ENCODE results near the gene SKOR1.

Gene SKOR1

DNA sequence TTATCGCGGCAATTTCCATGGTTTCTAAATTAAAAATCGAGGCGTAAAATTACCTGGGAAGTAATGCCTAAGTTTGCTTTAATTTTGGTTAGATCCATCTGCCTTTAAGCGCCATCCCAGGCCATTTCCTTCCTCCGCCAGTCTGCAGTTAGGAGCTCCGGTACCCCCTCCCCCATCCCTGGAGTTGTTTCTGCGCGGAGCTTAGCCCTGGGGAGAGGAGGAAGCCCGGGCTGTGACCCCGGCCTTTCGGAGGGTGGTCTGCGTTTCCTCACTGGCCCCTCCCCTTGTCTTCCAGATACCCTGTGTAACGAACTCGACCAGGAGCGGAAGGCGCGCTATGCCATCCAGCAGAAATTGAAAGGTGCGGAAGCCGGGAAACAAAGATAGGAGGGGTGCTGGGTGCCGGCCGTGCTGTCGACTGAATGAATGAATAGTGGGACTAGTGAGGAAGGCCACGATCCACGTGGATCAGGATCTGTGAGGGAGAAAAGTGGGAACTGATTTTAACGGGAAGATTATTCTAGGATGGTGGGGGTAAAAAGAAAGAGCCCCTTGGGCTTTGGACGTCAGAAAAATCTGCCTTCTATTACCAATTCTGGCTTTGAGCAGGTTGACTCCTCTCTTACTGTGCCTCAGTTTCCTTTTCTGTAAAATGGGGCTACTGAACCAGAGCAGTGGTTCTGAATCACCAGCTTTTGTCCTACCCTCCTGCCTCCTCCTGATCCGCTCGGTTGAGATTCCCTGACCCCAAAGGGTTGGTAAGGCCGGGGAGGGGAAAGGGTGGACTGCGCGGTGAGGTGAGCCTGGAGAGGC lies 7.8 kb downstream of the SKOR1 start:
- no peak for DNase-seq

DNA sequence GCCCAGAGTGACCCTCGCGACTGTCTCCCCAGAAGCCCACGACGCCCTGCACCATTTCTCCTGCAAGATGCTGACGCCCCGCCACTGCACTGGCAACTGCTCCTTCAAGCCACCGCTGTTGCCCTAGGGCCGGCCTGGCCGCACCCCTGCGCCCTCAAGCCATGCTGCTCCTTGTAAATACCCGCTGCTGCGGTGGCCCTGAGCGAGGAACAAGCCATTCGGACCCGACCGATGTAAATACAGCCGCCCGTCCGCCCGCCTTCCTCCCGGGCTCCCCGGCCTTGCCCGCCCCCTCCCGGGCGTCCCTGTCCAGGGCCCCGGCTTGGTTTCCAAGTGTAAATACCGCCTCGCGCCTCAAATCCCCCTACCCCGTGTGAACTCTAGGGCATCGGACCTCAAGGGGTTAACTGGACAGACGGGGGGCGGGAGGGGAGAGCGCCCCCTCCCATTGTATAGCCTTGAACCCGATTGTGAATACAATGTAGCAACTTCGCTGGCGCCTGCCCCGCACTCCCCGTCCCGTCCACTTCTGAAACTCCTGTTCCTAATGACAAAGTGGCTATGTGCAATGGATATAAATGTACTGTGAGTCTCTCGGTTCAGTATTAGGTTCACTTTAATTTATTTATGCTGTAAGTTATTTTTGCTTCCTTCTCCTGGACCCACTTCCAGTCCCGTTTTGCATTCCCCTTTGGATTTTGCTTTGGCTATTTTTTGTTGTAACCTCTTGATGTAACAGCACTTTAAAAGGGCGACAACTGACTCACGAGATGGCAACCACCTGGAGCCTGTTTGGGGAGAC lies 8.6 kb downstream of the SKOR1 start:
- DNase-seq: peak; percentile 54

DNA sequence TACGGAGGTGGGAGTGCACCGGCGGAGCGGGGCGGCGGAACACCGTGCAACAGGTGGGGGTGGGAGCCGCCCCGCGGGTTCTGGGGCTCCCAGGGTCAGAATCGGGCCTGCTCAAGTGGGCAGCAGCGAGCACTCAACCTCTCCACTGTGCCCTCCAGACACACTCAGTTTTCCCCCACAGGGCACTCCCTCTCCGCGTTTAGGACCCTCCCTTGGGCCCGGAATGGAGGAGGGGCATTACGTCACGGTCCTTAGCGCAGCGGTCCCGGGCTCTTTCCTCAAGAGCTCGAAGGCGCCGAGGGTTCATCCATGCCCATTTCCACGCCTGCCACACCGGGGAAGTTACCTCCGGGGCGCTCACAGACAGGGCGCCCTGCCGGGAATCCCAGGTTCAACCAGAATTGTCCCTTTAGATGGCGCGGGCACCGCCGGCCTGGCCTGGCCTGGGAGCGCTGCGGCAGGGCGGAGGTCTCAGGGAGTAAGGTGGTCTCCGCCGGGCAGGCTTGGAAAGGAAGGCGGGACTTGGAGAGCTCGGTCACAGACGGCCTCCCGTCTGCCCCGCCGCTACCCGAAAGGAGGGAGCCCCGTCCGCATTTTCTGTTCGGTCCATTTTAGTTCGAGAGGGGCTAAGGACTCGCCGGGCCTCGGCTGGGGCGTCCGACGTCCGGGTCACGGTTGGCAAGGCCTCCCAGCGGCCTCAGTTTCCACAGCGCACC lies 9.4 kb downstream of the SKOR1 start:
- peak; percentile 44 for DNase-seq

DNA sequence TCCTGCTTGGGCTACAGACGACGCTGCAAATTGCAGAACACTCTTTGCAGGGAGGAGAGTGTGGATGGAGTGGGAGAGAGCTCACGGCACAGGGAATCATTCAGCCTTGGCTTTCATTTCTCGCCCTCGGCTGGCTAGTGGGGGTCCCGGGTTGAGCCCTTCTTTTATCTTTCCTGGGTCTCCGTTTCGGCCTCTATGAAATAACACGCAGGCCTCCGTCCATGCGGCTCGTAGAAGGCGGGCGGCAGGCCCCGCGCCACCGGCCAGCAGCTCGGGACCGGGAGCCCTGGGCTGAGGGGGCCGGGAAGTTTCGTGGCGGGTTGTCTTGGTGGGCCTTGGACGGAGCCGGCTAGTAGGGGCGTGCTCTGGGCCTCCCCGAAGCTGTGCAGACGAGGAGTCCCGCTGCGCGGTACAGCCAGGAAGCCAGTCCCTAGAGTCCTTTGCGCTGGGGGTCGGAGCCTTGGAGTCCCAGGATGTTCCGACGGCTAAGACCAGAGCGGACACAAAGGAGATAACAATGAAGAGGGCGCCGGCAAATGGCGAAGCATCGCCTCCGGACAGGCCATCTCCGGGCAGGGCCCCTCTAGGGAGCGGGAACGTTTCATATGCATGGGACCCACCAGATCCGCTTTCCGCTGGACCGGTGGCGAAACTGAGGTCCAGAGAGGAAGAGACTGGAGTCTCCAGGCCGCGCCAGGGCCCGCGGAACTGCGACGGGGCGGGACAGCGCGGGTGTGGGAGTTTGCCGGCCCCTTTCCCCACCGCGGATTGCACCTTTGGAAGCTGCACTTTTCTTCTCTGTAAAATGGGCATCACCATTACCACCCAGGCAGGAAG lies 10.2 kb downstream of the SKOR1 start:
- DNase-seq: peak; percentile 46

DNA sequence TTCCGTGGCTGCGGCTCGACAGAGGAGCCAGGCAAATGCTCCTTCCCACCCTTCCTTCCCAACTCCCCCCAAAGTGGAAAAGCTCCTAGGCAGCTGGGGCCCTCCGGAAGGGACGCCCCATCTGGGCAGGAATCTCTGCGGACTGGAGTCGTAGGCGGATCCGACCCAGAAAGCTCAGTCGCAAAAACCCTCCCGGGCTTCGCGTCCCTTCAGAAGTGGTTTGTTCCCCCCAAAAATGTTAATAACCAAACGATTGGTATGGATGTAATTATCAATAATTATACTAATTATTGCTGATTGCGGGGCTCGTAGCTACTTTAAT lies 10.8 kb downstream of the SKOR1 start:
- DNase-seq: peak; percentile 33

DNA sequence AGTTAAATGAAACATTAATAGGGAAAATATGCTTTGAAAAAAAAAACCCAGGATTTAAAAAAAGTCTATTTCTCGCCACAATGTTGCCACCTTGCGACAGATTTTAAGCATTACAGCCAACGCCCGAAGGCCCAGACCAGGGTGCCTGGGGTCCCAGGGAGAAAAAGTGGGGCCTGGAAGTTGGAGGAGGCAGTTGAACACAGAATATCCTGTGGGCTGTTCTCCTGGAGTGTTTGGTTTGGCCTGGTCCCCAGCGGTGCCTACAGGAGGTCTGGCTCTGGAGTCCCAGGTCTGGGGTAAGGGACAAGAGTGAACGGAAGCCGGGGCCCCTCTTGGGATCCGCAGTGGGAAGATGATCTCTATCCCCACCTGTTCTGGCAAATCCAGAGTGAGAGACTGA lies 11.2 kb downstream of the SKOR1 start:
- DNase-seq: peak; percentile 64

DNA sequence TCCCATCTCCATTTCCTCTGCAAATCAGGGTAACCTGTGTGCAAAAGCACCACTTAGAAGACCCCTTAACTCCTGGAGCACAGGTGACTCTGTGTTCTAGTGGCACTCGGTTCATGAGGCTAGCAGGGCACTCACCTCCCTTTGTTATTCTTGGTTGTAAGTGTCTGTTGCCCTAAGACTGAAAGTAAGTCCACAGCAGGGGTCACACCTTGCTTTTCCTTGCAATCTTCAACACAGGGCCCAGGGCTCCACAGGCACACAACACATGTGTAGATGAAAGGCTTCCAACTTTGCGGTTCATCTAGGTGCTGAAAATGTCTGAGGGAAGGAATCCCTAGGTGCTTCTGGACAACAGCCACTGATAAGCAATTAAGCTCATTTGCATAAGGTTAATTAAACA lies 11.6 kb downstream of the SKOR1 start:
- DNase-seq: no peak

DNA sequence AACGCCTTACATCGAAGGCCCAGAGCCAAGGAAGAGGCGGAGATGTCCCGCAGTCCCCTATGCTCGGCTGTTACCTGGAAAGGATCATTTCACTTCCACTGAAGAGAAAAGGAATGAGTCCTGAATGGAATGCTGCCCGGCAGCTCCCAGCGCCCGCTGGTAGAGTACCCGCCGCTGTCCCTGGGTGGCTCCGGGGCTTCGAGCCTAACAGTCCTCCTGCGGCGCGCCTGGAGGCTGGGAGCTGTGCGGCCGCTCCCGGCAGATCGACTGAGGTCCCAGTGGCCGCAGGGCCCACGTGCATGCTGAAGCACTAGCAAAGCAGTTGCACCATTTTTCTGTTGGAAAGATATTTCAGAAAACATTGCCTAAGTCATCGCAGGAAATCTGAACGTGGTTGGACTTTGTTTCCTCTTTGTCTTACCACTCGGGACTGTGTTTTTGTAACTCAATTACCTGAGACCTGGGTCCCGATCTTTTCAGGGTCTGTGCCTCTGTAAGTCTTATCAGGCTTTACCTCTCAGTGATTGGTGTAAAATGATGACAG lies 13.6 kb downstream of the SKOR1 start:
- peak; percentile 26 for DNase-seq

DNA sequence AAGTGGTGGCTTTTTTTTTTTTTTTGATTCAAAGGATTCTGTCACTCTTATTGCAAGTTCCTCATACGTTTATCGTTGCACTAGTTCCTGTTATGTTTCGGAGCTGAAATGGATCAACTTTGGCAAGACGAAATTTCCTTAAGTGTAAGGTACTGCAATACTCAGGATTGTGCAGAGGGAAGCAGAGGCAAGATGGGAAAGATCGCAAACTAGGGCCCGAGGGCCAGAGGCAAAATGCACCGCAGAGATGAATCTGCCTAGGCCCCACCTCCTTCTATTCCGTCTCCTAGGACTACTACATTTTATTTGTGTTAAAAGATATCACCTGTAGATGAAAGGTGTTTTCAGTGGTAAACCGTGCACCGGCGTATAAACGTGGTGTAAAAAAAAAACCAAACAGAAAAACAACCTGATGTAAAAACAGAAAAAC lies 14.2 kb downstream of the SKOR1 start:
- peak; percentile 50 for DNase-seq

DNA sequence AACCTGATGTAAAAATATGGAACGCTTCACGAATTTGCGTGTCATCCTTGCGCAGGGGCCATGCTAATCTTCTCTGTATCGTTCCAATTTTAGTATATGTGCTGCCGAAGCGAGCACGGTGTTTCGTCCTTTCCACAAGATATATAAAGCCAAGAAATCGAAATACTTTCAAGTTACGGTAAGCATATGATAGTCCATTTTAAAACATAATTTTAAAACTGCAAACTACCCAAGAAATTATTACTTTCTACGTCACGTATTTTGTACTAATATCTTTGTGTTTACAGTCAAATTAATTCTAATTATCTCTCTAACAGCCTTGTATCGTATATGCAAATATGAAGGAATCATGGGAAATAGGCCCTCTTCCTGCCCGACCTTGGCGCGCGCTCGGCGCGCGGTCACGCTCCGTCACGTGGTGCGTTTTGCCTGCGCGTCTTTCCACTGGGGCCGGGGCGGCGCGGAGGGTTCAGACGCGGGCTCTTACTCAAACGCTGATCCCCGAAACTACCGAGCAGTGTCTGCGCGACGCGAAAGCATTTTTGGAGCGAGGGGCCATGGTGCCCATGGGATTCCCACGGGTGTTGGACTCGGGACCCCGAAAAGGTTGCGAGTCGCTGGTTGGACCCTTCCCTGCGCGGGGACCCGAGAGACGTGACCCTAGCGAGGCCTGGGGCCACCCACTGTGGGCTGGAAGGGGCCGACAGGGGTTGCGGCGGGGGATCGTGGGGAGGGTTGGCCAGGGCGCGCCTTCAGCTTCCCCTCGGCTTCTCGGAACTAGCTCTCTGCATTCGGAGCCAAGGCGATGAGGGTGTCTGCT lies 14.8 kb downstream of the SKOR1 start, which contains the start of gene RNU6-1:
TSS of gene RNU6-1 (minus strand) at position 117 of the 820 bp plus-strand sequence.
- DNase-seq: peak; percentile 97

DNA sequence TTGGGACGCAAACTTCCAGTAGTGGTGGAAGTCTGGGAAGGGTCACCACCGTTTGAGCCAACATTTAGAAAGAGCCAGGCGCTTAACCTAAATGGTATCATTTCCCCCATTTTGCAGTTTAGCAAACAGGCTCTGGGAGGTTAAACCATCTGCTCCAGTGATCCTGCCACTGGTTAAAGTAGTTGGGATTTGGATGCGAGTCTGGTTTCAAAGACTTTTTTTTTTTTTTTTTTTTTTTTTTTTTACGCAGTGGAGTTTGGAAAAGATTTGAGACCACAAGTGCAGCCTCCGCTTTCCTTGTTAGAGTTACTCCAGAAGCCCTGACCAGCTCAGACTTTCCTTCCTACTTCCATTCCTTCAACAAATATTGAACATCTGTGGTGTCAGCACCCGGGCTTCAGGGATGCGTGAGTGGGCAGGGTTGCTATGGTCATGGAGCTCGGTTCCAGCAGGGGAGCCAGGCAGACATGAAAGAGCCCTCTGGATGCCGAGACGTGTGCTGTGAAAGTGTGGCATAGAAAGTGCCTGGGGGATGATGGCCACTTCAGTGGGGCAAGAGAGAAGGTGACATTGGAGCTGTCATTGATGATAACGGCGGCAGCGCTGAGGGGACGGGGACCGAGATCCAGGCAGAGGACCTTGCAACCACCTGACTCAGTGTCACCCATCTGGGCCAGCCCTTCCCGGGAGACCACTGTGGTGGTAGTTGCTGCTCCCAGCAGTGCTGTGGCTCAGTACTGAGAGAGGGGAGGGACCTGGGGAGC lies 15.6 kb downstream of the SKOR1 start:
- peak; percentile 36 for DNase-seq

DNA sequence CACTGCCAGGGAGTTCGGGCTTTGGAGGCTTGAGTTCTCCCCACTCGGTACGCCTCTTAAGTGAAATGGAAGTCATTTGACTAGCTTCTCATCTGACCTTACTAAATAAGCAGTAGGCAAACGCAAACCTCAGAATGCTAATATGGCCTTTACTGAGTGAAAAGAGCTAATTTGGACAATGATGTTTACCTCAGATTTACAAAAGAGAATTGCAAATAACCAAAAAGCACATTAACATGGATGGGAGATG lies 16.1 kb downstream of the SKOR1 start:
- no peak for DNase-seq

DNA sequence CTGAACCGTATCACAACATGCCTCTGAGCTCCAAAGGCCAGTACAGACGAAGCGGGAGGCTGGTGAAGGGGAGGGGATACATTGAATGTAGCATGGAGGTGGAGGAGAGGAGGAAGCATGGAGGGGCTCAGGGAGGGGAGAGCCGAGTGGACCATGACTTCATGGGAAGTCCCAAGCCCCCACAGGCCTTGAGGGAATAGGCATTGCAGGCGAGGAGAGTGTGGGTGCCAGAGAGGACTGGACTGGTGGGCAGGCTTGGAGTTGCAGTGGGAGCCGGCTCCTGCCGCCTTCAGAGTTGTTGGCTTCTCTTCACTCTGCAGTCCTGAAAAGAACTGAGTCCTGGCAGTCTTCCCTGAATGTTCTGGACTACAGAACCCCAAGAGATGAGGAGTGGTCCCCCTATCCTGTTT lies 17.8 kb downstream of the SKOR1 start:
- no peak for DNase-seq

DNA sequence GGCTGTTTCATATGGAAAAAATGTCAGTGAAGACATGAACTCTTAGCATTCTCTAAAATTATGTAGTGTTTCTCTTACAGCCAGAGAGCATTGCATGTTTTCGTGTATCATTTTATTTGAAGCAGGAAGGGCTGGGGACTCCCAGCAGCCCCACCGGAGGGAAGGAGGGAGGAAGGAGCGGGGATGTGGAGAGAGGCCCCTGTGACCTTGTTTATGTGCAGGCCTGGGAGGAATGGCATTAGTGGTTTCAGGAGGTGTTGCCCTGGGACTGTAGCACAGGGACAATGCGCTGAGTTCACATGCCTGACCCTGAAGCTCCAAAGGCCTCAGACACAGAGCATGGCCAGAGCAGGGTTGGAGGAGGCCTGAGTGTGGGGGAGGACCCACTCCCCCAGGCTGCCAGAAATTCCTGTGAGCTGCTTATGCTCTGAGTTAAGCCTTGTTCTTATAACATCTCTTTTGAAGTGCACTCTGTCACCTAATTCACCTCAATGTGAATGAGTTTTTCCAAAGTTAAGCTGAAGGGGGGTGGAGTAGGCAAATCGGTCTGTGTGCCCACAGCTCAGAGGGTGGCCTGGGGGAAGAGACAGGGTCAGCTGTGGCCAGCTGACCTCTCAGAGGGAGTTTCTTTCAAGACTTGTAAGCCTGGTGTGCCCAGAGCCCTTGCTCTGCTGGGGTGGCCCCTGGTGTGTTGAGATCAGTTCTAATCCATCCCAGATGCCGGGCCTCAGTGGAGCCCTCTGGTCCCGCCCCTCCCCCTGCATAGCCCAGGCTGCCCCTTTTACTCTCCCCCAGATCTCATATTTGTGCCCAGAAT lies 18.5 kb downstream of the SKOR1 start:
- no peak for DNase-seq

DNA sequence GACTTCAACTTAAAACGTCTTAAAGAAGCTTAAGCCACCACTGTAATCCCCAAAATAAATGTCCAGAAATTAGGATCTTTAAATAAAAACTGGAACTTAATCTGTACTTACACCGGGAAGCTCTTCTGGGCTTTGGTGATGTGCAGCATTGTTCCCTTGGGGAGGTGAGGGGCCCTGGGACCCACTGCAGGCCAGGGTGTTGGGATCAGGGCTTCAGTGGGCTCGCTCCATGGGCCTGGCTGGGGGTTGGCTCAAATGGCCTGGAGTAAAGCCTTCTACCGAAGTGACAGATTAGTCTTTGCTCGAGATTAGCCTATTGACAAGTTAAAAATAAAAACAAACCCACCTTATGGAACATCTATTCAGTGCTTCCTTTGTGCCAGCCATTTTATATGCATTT lies 20.7 kb downstream of the SKOR1 start:
- no peak for DNase-seq

DNA sequence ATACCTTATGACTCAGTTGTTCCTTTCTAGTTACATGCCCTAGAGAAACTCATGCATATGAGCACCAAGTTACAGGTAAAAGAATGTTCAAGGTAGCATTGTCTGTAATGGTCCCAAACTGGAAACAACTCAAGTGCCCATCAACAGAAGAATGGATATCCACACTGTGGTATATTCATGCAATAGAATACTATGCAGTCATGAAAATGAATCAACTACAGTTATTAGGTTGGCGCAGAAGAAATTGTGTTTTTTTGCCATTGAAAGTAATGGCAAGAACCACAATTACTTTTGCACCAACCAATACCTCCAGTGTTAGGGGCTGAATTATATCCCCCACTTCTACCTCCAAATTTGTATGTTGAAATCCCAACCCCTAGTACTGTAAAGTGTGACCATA lies 24.2 kb downstream of the SKOR1 start:
- no peak for DNase-seq

DNA sequence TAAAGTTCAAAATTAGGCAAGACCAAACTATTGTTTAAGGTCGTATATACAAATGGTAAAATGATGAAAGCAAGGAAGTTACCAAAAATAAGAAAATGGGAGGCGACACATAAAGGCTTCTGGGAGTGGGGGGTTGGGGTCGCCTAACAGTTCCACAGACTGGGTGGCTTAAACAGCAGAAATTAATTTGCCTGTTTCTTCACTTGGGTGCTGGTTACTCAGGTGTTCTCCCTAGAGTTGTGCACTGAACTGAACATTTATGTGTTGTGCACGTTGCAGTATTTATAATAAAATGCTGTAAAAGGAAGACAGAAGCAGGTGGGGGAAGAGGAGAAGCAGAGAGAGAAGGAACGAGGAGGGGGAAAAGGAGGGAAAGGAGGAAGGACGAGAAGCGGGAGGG lies 25.0 kb downstream of the SKOR1 start:
- DNase-seq: no peak

DNA sequence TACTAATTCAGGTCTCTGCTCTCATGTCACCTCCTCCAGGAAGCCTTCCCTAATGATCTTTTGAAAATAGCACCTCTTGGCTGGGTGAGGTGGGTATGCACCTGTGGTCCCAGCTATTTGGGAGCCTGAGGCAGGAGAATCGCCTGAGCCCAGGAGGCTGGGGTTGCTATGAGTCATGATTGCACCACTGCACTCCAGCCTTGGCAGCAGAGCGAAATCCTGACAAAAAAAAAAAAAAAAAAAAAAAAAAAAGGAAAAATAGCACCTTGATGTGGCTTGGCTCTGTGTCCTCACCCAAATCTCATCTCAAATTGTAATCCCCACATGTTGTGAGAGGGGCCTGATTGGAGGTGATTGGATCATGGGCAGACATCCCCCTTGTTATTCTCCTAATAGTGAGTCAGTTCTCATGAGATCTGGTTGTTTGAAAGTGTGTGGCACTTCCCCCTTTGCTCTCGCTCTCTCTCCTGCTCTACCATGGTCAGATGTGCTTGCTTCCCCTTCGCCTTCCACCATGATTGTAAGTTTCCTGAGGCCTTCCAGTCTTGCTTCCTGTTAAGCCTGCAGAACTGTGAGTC lies 25.8 kb downstream of the SKOR1 start:
- DNase-seq: no peak

DNA sequence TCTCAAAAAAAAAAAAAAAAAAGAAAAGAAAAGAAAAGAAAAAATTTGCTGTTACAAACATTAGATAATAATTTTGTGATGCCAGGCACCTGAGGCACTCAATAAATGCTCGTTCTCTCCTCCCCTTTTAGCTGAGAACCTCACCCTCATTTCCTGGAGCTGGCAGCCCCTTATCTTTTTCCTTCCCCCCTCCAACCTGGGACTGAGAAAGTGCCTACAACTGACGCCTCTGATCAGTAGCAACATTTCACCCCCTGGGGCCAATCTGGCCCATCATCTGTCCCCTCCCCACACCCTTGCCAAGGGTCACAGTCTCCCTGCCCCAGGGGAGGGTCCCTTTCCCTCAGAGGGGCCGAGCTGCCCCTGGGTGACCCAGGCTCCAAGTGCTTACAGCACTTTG lies 27.1 kb downstream of the SKOR1 start:
- no peak for DNase-seq

DNA sequence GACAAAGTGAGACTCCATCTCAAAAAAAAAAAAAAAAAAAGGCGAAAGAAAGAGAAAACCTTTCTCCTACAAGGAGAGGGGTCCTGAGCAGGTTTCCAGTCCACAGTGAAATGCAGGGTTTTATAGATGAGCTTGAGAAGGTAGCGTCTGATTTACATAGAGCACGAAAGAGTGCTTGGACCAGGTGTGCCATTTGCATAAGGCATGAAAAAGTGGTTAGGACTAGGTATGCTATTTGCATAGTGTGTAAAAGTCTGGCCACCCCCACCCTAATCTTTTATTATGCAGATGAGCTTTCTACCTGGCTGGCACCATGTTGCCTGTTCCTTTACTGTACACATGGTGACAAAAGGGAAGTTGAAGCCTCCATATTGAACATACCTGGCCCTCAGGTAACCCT lies 28.1 kb downstream of the SKOR1 start:
- DNase-seq: no peak
